Panc1 (cell line): ENCODE results near the gene SLC9A8. TPM values are rescaled to one million over a fixed set of nuclear protein-coding genes. Genes with fewer than 3 reads are reported as not detected.

Experiments
- ATAC-seq: fragments of 200-7000 bp; cut with Tn5 transposase; 2 replicates; pipeline ENCODE4 v1.9.1; 2020; ENCODE audit warnings: mild to moderate bottlenecking, moderate library complexity
- BruUV-seq: library from RNA; stranded (reverse); fragments of 400-500 nt; replicated peaks from 2 replicates; lab custom pipeline; 2021; lab: Mats Ljungman, UMichigan
- CTCF ChIA-PET: fragments of 300-600 bp; sonication (Branson Sonifier 250); formaldehyde crosslinking; loops from one replicate; lab custom pipeline; 2022; ENCODE audit warnings: antibody characterized with exemption; lab: Charles Lee
- POLR2A ChIA-PET: fragments of 300-600 bp; sonication (Branson Sonifier 250); formaldehyde crosslinking; loops from one replicate; lab custom pipeline; 2022; ENCODE audit warnings: antibody characterized with exemption; lab: Charles Lee
- DNase-seq: peaks from one replicate; pipeline ENCODE4 v3.0.0-alpha.2; 2010; ENCODE audit warnings: low read depth, low spot score
- H3K27ac ChIP-seq: 2 replicates; pipeline ENCODE4 v1.5.1; 2011; ENCODE audit warnings: mild to moderate bottlenecking, low read length, inconsistent platforms
- H3K27me3 ChIP-seq: fragments of 200-500 bp; sonication (Bioruptor generic); 2 replicates; pipeline ENCODE4 v1.6.0; 2014; ENCODE audit warnings: low read length, inconsistent platforms; ENCODE audit not compliant: control insufficient read depth, insufficient read depth
- H3K36me3 ChIP-seq: fragments of 200-500 bp; sonication (Bioruptor generic); 2 replicates; pipeline ENCODE4 v1.5.1; 2014; ENCODE audit warnings: inconsistent platforms, mild to moderate bottlenecking, low read length, moderate library complexity; ENCODE audit not compliant: control insufficient read depth, insufficient read depth
- H3K4me1 ChIP-seq: 2 replicates; pipeline ENCODE4 v1.5.1; 2011; ENCODE audit warnings: inconsistent platforms, mild to moderate bottlenecking, low read length, moderate library complexity; ENCODE audit not compliant: control insufficient read depth, insufficient read depth
- H3K4me3 ChIP-seq, 2 experiments: 2 replicates each; pipeline ENCODE4 v1.5.1; 2011 to 2012; ENCODE audit warnings: low read depth in 2 of 2, low read length in 2 of 2, mild to moderate bottlenecking in 2 of 2, inconsistent platforms in 1 of 2, moderate library complexity in 1 of 2
- H3K9me3 ChIP-seq: fragments of 200-500 bp; sonication (Bioruptor generic); 2 replicates; pipeline ENCODE4 v1.5.1; 2014; ENCODE audit warnings: low read depth, mild to moderate bottlenecking, inconsistent platforms, low read length, moderate library complexity; ENCODE audit not compliant: control insufficient read depth, insufficient read depth
- POLR2AphosphoS5 ChIP-seq: IDR thresholded peaks from 2 replicates; pipeline ENCODE4 v1.6.1; 2012; ENCODE audit warnings: mild to moderate bottlenecking, low read depth, low read length, moderate library complexity
- SIN3A ChIP-seq: IDR thresholded peaks from 2 replicates; pipeline ENCODE4 v1.6.1; 2012; ENCODE audit warnings: low read depth, mild to moderate bottlenecking, low read length, moderate library complexity, borderline replicate concordance; ENCODE audit not compliant: insufficient read depth
- TCF7L2 ChIP-seq: IDR thresholded peaks from 2 replicates; pipeline ENCODE4 v1.6.1; 2011; ENCODE audit warnings: mild to moderate bottlenecking, low read depth, low read length, inconsistent platforms
- in situ Hi-C: cut with HindIII; loops from 2 replicates; pipeline ENCODE4 v1.10.0; 2016; ENCODE audit warnings: low sequenced_read_pairs, low pct_unique_long_range_greater_than_20kb
- intact Hi-C: fragments of 100-400 bp; cut with micrococcal nuclease; formaldehyde crosslinking; loops from one replicate; pipeline ENCODE4 v1.10.0; 2022; ENCODE audit not compliant: unreplicated experiment
- total RNA-seq: library from RNA; stranded (reverse); gene quantifications from one replicate; pipeline ENCODE4 v1.2.1, GENCODE V29; 2021; ENCODE audit not compliant: unreplicated experiment
- TF ChIP-seq, protein P1 (sequence below): fragments of 450-650 bp; IDR thresholded peaks from 2 replicates; pipeline ENCODE4 v1.5.1; 2017; ENCODE audit warnings: mild to moderate bottlenecking
- TF ChIP-seq, protein P2 (sequence below), 2 experiments: IDR thresholded peaks; 2 replicates each; pipeline ENCODE4 v1.6.1; 2011 to 2012; ENCODE audit warnings: low read depth in 2 of 2, control low read depth in 1 of 2, low read length in 1 of 2, mild to moderate bottlenecking in 1 of 2, moderate library complexity in 1 of 2; ENCODE audit not compliant: insufficient read depth in 1 of 2

Gene SLC9A8
- total RNA-seq, 1 experiment from 2014 or later = 6.7 TPM

DNA sequence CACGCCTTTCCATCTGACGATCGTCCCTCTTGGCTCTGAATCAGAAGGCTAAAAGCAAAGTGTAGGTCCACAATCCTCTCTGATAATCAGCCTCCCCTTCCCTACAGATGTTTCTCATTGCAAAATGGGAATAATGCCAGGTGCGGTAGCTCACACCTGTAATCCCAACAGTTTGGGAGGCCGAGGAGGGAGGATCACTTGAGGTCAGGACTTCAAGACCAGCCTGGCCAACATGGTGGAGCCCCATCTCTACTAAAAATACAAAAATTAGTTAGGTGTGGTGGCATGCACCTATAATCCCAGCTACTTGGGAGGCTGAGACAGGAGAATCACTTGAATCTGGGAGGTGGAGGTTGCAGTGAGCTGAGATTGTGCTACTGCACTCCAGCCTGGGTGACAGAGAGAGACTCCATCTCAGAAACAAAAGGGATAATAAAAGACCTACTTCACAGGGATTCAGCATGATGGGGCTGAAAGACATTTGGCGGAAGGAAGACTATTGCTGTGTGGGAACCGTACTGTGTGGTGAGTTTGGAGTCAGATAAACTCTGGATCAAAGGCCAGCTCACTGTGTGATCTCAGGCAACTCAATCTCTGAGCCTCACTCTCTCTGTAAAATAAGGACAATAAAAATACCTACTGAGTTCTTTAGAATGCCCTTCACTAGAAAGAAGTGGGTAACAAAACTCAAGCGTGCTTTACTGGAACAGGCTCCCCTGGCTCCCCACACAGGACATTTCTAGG lies 15.9 kb upstream of the SLC9A8 start:
- no peak overlapping the region for H3K4me3 ChIP-seq
- no peaks in the 10 kb centered on the region for H3K9me3 ChIP-seq
- ChIA-PET CTCF (no interaction called here), POLR2A (no interaction called here)
- TF ChIP-seq POLR2AphosphoS5 (no peak), TCF7L2 (no peak), SIN3A (no peak)
- TF ChIP-seq, protein P1, sequence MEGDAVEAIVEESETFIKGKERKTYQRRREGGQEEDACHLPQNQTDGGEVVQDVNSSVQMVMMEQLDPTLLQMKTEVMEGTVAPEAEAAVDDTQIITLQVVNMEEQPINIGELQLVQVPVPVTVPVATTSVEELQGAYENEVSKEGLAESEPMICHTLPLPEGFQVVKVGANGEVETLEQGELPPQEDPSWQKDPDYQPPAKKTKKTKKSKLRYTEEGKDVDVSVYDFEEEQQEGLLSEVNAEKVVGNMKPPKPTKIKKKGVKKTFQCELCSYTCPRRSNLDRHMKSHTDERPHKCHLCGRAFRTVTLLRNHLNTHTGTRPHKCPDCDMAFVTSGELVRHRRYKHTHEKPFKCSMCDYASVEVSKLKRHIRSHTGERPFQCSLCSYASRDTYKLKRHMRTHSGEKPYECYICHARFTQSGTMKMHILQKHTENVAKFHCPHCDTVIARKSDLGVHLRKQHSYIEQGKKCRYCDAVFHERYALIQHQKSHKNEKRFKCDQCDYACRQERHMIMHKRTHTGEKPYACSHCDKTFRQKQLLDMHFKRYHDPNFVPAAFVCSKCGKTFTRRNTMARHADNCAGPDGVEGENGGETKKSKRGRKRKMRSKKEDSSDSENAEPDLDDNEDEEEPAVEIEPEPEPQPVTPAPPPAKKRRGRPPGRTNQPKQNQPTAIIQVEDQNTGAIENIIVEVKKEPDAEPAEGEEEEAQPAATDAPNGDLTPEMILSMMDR = no peak
- TF ChIP-seq, protein P2, sequence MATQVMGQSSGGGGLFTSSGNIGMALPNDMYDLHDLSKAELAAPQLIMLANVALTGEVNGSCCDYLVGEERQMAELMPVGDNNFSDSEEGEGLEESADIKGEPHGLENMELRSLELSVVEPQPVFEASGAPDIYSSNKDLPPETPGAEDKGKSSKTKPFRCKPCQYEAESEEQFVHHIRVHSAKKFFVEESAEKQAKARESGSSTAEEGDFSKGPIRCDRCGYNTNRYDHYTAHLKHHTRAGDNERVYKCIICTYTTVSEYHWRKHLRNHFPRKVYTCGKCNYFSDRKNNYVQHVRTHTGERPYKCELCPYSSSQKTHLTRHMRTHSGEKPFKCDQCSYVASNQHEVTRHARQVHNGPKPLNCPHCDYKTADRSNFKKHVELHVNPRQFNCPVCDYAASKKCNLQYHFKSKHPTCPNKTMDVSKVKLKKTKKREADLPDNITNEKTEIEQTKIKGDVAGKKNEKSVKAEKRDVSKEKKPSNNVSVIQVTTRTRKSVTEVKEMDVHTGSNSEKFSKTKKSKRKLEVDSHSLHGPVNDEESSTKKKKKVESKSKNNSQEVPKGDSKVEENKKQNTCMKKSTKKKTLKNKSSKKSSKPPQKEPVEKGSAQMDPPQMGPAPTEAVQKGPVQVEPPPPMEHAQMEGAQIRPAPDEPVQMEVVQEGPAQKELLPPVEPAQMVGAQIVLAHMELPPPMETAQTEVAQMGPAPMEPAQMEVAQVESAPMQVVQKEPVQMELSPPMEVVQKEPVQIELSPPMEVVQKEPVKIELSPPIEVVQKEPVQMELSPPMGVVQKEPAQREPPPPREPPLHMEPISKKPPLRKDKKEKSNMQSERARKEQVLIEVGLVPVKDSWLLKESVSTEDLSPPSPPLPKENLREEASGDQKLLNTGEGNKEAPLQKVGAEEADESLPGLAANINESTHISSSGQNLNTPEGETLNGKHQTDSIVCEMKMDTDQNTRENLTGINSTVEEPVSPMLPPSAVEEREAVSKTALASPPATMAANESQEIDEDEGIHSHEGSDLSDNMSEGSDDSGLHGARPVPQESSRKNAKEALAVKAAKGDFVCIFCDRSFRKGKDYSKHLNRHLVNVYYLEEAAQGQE (IDR thresholded peaks at IDR 0.05; ENCODE audit: insufficient read depth in 1 of 2, low read depth in 2 of 2, low read length in 1 of 2) = no peak
- ATAC-seq = no peak
- BruUV-seq = no TSS peak
- H3K27ac ChIP-seq = no peak overlapping the region
- in situ Hi-C loops (no loop called here), intact Hi-C loops (no loop called here)
- no peaks in the 10 kb centered on the region for H3K27me3 ChIP-seq
- no peaks in the 10 kb centered on the region for H3K36me3 ChIP-seq
- H3K4me1 ChIP-seq = no peaks in the 10 kb centered on the region
- DNase-seq = no peak

DNA sequence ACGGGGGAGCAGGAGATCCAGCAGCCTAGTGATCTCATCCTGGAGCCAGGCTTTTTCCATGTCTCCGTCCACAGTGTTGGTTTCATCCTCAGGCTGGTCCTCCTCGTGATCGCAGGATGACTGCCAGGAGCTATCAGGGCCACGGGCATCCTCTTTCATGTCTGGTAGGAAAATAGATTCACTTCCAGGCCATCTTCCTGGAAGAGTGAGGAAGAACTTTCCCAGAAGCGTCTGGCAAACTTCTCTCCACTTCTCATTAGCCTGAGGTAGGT lies 15.3 kb upstream of the SLC9A8 start:
- POLR2A ChIA-PET = no interaction called here
- H3K36me3 ChIP-seq = no peaks in the 10 kb centered on the region
- intact Hi-C loops (no loop called here), in situ Hi-C loops (no loop called here)
- no peaks in the 10 kb centered on the region for H3K4me1 ChIP-seq
- no peaks in the 10 kb centered on the region for H3K9me3 ChIP-seq
- CTCF ChIA-PET = no interaction called here
- no peak overlapping the region for H3K4me3 ChIP-seq
- TF ChIP-seq, protein P1 = no peak
- TF ChIP-seq SIN3A (no peak), POLR2AphosphoS5 (no peak)
- TF ChIP-seq, protein P2 (IDR thresholded peaks at IDR 0.05; ENCODE audit: insufficient read depth in 1 of 2, low read depth in 2 of 2, low read length in 1 of 2) = no peak
- no peaks in the 10 kb centered on the region for H3K27me3 ChIP-seq
- BruUV-seq = no TSS peak
- DNase-seq (no peak), ATAC-seq (no peak)
- no peak overlapping the region for H3K27ac ChIP-seq
